ENCODE results near the gene KRT33A. TPM values are rescaled to one million over a fixed set of nuclear protein-coding genes. Genes with fewer than 3 reads are reported as not detected.
"Not testable (repeated sequence)": the region's sequence is repeated elsewhere in the genome, so short reads cannot be mapped to it uniquely, and the experiment has no call there.

KRT33A gene
- total RNA-seq (not detected), polyA plus RNA-seq (not detected)

DNA sequence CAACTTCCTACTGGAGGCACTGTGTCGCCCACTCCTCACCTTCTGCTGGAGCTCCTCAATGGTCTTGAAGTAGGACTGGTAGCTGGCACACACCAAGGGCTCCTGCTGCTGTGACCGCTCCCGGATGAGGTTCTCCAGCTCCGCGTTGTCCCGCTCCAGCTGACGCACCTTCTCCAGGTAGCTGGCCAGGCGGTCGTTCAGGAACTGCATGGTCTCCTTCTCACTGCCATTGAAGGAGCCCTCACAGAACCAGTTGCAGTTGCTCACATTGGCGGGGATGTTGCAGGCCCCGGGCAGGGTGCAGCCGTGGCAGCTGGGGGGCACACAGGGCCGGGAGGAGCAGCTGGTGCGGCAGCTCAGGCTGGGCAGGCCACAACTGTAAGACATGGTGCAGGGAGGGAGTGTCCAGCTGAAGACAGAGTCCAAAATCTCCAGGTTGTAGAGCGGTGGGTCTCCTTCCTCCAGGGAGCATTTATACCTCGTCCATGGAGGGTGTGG is at the start of gene KRT33A:
TSS of gene KRT33A (minus strand) at position 448 of the 498 bp plus-strand sequence. CDS start at position 387, 61 bp downstream.
- H3K4me3 ChIP-seq (ENCODE audit: low read depth in 1 of 3, low read length in 3 of 3); H3K9me3 ChIP-seq (ENCODE audit: control insufficient read depth in 4 of 4, low read length in 3 of 4); DNase-seq (ENCODE audit: low spot score); H3K36me3 ChIP-seq (ENCODE audit: control insufficient read depth in 4 of 4, insufficient read depth in 3 of 4, low read depth in 1 of 4, low read length in 3 of 4); H3K4me1 ChIP-seq (ENCODE audit: control insufficient read depth in 4 of 4, insufficient read depth in 4 of 4, low read length in 3 of 4); H3K27ac ChIP-seq (ENCODE audit: low read depth in 1 of 2, low read length in 2 of 2); H3K9ac ChIP-seq (ENCODE audit: low read depth in 1 of 2, low read length in 2 of 2); H3K27me3 ChIP-seq (ENCODE audit: control insufficient read depth in 4 of 4, insufficient read depth in 4 of 4, low read length in 3 of 4): not testable (repeated sequence)
- WGBS: 89% methylated on average over 16 of the region's 16 CpGs

DNA sequence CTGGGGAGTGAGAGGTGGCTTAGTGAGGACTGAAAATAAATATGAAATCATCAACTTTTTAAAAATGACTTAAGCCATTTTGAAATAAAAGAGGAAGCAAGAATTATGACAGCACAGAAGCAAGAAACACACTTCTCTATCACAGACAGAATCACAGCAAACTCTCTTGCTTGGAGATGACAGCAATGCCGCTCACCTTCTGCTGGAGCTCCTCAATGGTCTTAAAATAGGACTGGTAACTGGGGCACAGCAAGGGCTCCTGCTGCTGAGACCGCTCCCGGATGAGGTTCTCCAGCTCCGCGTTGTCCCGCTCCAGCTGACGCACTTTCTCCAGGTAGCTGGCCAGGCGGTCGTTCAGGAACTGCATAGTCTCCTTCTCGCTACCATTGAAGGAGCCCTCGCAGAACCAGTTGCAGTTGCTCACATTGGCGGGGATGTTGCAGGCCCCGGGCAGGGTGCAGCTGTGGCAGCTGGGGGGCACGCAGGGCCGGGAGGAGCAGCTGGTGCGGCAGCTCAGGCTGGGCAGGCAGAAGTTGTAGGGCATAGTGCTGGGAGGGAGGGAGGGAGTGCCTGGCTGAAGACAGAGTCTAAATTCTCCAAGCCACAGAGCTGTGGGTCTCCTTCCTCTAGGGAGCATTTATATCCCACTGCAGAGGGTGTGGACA is 46.5 kb upstream of the KRT33A start, which contains the start of gene KRT31:
TSS of gene KRT31 (minus strand) at position 613 of the 665 bp plus-strand sequence. CDS start at position 544, 69 bp downstream.
- H3K36me3 ChIP-seq (ENCODE audit: control insufficient read depth in 4 of 4, insufficient read depth in 3 of 4, low read depth in 1 of 4, low read length in 3 of 4): no peaks in the 10 kb centered on the region
- H3K9ac ChIP-seq (ENCODE audit: low read depth in 1 of 2, low read length in 2 of 2): no peak within 1 kb of the TSS
- TF ChIP-seq HNF4A (conservative IDR thresholded peaks at IDR 0.05): no peak
- no peak for TF ChIP-seq NR2F2 (IDR thresholded peaks at IDR 0.05)
- TF ChIP-seq MAX (IDR thresholded peaks at IDR 0.05): no peak
- TF ChIP-seq TAF1 (conservative IDR thresholded peaks at IDR 0.05): no peak
- no peak for TF ChIP-seq RXRA (IDR thresholded peaks at IDR 0.05)
- TF ChIP-seq FOXA1 (IDR thresholded peaks at IDR 0.05): no peak
- TF ChIP-seq RAD21 (IDR thresholded peaks at IDR 0.05): no peak
- TF ChIP-seq REST (IDR thresholded peaks at IDR 0.05): no peak
- TF ChIP-seq JUND (IDR thresholded peaks at IDR 0.05): no peak
- TF ChIP-seq GABPA (IDR thresholded peaks at IDR 0.05 in 1 of 2, conservative IDR thresholded peaks at IDR 0.05 in 1 of 2): no peak
- no peak for TF ChIP-seq YY1 (IDR thresholded peaks at IDR 0.05)
- DNase-seq (ENCODE audit: low spot score): no peak
- H3K4me1 ChIP-seq (ENCODE audit: control insufficient read depth in 4 of 4, insufficient read depth in 4 of 4, low read length in 3 of 4): no peaks in the 10 kb centered on the region
- H3K9me3 ChIP-seq (ENCODE audit: control insufficient read depth in 4 of 4, low read length in 3 of 4): no peaks in the 10 kb centered on the region
- no peak within 1 kb of the TSS for H3K27ac ChIP-seq (ENCODE audit: low read depth in 1 of 2, low read length in 2 of 2)
- 90% methylated on average over 16 of the region's 16 CpGs for WGBS
- H3K4me3 ChIP-seq (ENCODE audit: low read depth in 1 of 3, low read length in 3 of 3): no peak within 1 kb of the TSS
- no peaks in the 10 kb centered on the region for H3K27me3 ChIP-seq (ENCODE audit: control insufficient read depth in 4 of 4, insufficient read depth in 4 of 4, low read length in 3 of 4)

DNA sequence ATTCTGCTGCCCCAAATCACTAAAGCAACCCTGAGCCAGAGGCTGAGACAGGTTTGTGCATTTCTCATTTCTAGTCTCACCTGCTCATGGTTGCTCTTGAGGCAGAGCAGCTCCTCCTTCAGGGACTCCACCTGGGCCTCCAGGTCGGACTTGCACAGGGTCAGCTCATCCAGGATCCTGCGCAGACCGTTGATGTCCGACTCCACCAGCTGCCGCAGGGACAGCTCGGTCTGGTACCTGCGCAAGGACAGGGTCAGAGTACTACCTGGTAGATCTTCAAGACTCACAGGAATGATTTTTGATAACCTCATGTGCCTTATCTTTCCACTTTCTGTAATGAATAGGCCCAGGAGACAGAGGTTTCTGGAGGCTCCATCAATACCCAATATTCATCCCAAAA is 45.7 kb upstream of the KRT33A start:
- no peaks in the 10 kb centered on the region for H3K27me3 ChIP-seq (ENCODE audit: control insufficient read depth in 4 of 4, insufficient read depth in 4 of 4, low read length in 3 of 4)
- WGBS: 92% methylated on average over 7 of the region's 7 CpGs
- no peak for TF ChIP-seq RAD21 (IDR thresholded peaks at IDR 0.05)
- no peak for TF ChIP-seq SP1 (IDR thresholded peaks at IDR 0.05)
- no peak for TF ChIP-seq TAF1 (conservative IDR thresholded peaks at IDR 0.05)
- TF ChIP-seq FOXA2 (IDR thresholded peaks at IDR 0.05): no peak
- TF ChIP-seq, protein P1, sequence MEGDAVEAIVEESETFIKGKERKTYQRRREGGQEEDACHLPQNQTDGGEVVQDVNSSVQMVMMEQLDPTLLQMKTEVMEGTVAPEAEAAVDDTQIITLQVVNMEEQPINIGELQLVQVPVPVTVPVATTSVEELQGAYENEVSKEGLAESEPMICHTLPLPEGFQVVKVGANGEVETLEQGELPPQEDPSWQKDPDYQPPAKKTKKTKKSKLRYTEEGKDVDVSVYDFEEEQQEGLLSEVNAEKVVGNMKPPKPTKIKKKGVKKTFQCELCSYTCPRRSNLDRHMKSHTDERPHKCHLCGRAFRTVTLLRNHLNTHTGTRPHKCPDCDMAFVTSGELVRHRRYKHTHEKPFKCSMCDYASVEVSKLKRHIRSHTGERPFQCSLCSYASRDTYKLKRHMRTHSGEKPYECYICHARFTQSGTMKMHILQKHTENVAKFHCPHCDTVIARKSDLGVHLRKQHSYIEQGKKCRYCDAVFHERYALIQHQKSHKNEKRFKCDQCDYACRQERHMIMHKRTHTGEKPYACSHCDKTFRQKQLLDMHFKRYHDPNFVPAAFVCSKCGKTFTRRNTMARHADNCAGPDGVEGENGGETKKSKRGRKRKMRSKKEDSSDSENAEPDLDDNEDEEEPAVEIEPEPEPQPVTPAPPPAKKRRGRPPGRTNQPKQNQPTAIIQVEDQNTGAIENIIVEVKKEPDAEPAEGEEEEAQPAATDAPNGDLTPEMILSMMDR (IDR thresholded peaks at IDR 0.05; ENCODE audit: low read depth, low read length, missing input control): no peak
- no peak for TF ChIP-seq NR2F2 (IDR thresholded peaks at IDR 0.05)
- no peak for TF ChIP-seq REST (IDR thresholded peaks at IDR 0.05)
- no peak for TF ChIP-seq HNF4A (conservative IDR thresholded peaks at IDR 0.05)
- TF ChIP-seq, protein P2, sequence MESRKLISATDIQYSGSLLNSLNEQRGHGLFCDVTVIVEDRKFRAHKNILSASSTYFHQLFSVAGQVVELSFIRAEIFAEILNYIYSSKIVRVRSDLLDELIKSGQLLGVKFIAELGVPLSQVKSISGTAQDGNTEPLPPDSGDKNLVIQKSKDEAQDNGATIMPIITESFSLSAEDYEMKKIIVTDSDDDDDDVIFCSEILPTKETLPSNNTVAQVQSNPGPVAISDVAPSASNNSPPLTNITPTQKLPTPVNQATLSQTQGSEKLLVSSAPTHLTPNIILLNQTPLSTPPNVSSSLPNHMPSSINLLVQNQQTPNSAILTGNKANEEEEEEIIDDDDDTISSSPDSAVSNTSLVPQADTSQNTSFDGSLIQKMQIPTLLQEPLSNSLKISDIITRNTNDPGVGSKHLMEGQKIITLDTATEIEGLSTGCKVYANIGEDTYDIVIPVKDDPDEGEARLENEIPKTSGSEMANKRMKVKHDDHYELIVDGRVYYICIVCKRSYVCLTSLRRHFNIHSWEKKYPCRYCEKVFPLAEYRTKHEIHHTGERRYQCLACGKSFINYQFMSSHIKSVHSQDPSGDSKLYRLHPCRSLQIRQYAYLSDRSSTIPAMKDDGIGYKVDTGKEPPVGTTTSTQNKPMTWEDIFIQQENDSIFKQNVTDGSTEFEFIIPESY (IDR thresholded peaks at IDR 0.05): no peak

More for the DNA sequence above, 45.7 kb upstream of the KRT33A start:
- H3K4me1 ChIP-seq (ENCODE audit: control insufficient read depth in 4 of 4, insufficient read depth in 4 of 4, low read length in 3 of 4): no peaks in the 10 kb centered on the region
- H3K4me3 ChIP-seq (ENCODE audit: low read depth in 1 of 3, low read length in 3 of 3): no peak overlapping the region
- H3K9ac ChIP-seq (ENCODE audit: low read depth in 1 of 2, low read length in 2 of 2): no peak overlapping the region
- H3K36me3 ChIP-seq (ENCODE audit: control insufficient read depth in 4 of 4, insufficient read depth in 3 of 4, low read depth in 1 of 4, low read length in 3 of 4): no peaks in the 10 kb centered on the region
- no peak for DNase-seq (ENCODE audit: low spot score)
- no peak overlapping the region for H3K27ac ChIP-seq (ENCODE audit: low read depth in 1 of 2, low read length in 2 of 2)
- no peaks in the 10 kb centered on the region for H3K9me3 ChIP-seq (ENCODE audit: control insufficient read depth in 4 of 4, low read length in 3 of 4)
